Measurements from ENCODE around the gene TCTN3.
A peak's percentile ranks its signal among the peaks of the same experiment; 100 is the strongest.

TCTN3 gene

DNA sequence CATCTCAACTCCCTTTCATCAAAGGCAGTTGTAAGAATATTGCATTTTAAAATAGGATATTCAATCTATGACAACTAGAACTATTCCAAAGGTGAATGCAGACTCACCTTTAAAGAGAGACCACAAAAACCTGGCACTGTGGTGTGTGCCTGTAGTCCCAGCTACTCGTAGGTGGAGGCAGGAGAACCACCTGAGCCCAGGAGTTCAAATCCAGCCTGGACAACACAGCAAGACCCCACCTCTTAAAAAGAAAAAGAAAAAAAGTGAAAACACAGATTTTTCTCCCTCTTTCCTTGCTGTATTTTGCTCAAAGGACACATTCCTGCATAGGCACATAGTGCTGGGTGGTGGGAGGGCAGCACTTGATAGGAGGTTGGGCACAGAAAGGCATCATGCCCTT is 36.5 kb downstream of the TCTN3 start:
- FAIRE-seq (no peak), DNase-seq (ENCODE audit: insufficient read length, low spot score) (no peak)
- TF ChIP-seq, protein P1, sequence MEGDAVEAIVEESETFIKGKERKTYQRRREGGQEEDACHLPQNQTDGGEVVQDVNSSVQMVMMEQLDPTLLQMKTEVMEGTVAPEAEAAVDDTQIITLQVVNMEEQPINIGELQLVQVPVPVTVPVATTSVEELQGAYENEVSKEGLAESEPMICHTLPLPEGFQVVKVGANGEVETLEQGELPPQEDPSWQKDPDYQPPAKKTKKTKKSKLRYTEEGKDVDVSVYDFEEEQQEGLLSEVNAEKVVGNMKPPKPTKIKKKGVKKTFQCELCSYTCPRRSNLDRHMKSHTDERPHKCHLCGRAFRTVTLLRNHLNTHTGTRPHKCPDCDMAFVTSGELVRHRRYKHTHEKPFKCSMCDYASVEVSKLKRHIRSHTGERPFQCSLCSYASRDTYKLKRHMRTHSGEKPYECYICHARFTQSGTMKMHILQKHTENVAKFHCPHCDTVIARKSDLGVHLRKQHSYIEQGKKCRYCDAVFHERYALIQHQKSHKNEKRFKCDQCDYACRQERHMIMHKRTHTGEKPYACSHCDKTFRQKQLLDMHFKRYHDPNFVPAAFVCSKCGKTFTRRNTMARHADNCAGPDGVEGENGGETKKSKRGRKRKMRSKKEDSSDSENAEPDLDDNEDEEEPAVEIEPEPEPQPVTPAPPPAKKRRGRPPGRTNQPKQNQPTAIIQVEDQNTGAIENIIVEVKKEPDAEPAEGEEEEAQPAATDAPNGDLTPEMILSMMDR (IDR thresholded peaks at IDR 0.05; ENCODE audit: insufficient read depth, missing control alignments): no peak

DNA sequence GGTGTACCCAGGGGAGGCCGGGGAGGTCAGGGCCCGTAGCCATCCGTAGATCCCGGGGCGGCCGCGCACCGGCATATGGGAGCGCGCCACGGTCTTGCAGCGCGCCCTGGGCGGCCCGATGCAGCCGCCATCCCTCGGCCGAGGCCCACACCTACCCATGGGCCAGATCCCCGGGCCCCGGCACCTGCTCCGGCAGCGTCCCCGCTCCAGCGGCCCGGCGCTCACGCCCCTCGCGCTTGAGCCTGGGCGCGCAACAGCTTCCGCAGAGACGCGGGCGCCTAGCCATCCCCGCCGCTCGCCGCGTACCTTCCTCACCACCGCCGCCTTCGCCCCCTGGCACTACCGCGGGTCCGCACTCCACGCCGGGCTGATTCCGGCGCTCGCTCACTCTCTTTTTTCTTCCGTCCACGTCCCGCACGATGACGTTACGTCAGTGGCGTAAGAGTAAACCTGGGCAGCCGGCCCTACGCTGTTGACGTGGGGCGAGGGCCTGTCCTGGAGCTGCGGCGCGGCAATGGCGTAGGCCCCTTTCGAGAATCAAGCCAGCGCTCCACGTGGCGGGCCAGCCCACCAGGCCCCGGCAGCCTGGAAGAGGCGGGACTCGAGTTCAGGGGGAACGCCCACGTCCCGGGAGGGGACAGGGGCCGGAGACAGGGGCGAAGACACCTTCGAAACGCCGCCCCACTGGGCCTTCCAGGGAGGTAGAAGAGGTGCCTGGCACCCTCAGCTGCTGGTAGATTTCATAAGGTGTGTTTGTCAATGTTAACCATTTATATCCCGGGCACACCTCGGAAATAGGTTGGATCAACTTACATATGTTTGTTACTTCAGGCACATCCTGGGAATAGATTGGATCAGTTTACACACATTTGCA is 37.2 kb downstream of the TCTN3 start, which contains the start of gene ALDH18A1:
ALDH18A1 (minus strand) TSS at position 421 of the 874 bp plus-strand sequence. CDS start 3,334 bp downstream, outside the sequence.
- TF ChIP-seq, protein P1 (IDR thresholded peaks at IDR 0.05; ENCODE audit: insufficient read depth, missing control alignments): no peak
- FAIRE-seq (no peak), DNase-seq (ENCODE audit: insufficient read length, low spot score) (peak; percentile 72)

DNA sequence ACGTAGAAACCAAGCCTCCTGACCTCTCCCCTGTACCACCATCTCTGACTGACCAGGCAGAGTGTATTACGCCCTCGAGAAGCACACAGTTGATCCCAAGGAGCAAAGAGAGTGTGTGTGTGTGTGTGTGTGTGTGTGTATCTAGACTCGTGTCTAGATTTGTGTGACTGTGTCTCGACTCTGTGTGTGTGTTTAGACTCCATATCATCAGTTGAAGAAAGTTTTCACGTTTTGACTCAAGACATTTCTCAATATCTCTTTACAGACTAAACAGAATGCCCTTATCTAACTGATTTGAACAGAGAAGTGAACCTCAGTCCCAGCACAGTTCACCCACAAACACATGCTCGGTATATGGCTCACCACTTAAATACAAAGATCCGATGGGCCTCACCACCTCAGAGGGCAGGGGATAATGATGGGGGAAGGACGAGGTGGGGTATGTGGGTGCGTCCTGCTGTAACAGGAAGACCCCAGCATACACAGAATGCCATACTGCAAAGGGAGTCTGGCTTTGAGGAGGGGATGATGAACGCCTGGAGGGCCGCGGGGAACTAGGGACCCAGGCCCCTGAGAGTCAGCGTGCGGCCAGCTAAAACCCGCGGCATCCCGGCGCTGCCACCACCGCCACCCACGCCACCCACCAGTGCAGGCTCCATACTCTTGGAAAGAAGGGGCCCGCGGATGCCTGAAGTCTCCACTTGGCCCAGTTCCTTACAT is 38.0 kb downstream of the TCTN3 start:
- no peak for FAIRE-seq
- TF ChIP-seq, protein P1 (IDR thresholded peaks at IDR 0.05; ENCODE audit: insufficient read depth, missing control alignments): no peak
- DNase-seq (ENCODE audit: insufficient read length, low spot score): no peak

DNA sequence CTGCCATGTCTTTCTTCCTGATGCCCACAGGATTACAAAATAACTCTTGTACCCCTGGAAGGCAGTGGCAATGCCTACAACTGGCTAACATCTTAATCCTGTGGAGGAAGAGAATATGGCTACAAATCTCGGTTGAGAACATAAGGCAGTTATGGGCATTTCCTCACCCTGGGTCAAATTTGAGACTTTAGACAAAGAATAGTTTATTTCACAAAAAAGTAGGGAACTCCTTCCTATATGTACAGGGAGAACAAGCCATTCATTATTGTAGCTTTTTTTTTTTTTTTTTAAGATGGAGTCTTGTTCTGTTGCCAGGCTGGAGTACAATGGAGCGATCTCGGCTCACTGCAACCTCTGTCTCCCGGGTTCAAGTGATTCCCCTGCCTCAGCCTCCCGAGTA is 39.8 kb downstream of the TCTN3 start:
- TF ChIP-seq, protein P1 (IDR thresholded peaks at IDR 0.05; ENCODE audit: insufficient read depth, missing control alignments): no peak
- FAIRE-seq: no peak

DNA sequence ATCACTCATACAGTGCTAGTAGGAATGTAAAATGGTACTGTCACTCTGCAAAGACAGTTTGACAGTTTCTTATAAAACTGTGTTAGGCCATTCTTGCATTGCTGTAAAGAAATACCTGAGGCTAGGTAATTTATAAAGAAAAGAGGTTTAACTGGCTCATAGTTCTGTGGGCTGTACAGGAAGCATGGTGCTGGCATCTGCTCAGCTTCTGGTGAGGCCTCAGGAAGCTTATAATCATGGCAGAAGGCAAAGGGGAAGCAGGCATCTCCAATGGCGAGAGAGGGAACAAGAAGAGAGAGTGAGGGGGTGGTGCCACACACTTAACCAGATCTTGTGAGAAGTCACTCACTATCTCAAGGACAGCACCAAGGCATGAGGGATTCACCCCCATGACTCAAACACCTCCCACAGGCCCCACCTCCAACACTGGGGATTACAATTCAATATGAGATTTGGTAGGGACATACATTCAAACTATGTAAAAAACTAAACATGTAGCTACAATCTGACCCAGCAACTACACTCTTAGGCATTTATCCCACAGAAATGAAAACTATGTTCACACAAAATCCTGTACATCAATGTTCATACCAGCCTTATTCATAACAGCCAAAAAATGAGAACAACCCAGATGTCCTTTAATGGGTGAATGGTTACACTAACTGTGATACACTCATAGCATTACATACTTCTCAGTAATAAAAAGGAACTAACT is 42.2 kb downstream of the TCTN3 start:
- no peak for FAIRE-seq
- DNase-seq (ENCODE audit: insufficient read length, low spot score): no peak
- TF ChIP-seq, protein P1 (IDR thresholded peaks at IDR 0.05; ENCODE audit: insufficient read depth, missing control alignments): no peak

More for the DNA sequence above, 39.8 kb downstream of the TCTN3 start:
- DNase-seq (ENCODE audit: insufficient read length, low spot score): no peak

DNA sequence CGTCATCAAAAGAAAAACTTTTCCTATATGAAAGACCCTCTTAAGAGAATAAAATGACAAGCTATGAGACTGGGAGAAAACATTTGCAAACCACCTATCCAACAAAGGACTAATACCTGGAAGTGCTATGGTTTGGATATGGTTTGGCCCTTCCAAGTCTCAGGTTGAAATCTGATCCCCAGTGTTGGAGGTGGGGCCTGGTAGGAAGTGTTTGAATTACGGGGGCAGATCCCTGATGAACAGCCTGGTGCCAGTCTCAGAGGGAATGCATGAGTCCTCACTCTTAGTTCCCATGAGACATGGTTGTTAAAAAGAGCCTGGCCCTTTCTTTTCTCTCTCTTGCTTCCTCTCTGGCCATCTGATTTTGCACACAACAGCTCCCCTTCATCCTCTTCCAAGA is 43.5 kb downstream of the TCTN3 start:
- DNase-seq (ENCODE audit: insufficient read length, low spot score) (no peak), FAIRE-seq (no peak)
- TF ChIP-seq, protein P1 (IDR thresholded peaks at IDR 0.05; ENCODE audit: insufficient read depth, missing control alignments): no peak
